ENCODE data around the gene MAG. TPM values are rescaled to one million over a fixed set of nuclear protein-coding genes. Genes with fewer than 3 reads are reported as not detected.

The MAG gene
- total and polyA plus RNA-seq, 3 donors from 2014 or later, result 5.4 to 18.4 (median 10.8) TPM

- Histone ChIP-seq H3K27me3 (no peaks in the 10 kb centered on the region), H3K27ac (peak within 1 kb of the TSS; percentile 84 to 98), H3K4me1 (peaks cover 32% of the 10 kb centered on the region), H3K4me3 (peak within 1 kb of the TSS; percentile 82), H3K36me3 (ENCODE audit: low read depth, missing control alignments) (no peaks in the 10 kb centered on the region), H3K9me3 (no peaks in the 10 kb centered on the region)
- intact Hi-C loops (cut with DNase I; ENCODE audit: low total_unique reads), result no loop called here
- TF ChIP-seq POLR2A (IDR thresholded peaks at IDR 0.05), result no peak
- TF ChIP-seq, protein P1, sequence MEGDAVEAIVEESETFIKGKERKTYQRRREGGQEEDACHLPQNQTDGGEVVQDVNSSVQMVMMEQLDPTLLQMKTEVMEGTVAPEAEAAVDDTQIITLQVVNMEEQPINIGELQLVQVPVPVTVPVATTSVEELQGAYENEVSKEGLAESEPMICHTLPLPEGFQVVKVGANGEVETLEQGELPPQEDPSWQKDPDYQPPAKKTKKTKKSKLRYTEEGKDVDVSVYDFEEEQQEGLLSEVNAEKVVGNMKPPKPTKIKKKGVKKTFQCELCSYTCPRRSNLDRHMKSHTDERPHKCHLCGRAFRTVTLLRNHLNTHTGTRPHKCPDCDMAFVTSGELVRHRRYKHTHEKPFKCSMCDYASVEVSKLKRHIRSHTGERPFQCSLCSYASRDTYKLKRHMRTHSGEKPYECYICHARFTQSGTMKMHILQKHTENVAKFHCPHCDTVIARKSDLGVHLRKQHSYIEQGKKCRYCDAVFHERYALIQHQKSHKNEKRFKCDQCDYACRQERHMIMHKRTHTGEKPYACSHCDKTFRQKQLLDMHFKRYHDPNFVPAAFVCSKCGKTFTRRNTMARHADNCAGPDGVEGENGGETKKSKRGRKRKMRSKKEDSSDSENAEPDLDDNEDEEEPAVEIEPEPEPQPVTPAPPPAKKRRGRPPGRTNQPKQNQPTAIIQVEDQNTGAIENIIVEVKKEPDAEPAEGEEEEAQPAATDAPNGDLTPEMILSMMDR (IDR thresholded peaks at IDR 0.05), result no peak
- peak; percentile 84 for DNase-seq
- WGBS, 2 donors, result 0 to 1% methylated on average over 25 to 78 of the region's 126 CpGs
Measured at GRCh38 chr19:35268536-35269437, 23.2 kb upstream of the MAG start, which contains the start of gene USF2. Gene USF2 (plus strand): TSS chr19:35268962. CDS start chr19:35269102, 140 bp downstream.

- 0 to 3% methylated on average over 4 to 51 of the region's 66 CpGs for WGBS, 2 donors
- TF ChIP-seq POLR2A (IDR thresholded peaks at IDR 0.05), result no peak
- TF ChIP-seq, protein P1 (IDR thresholded peaks at IDR 0.05), result peak; percentile 43 to 78 (median 72)
- intact Hi-C loops (cut with DNase I; ENCODE audit: low total_unique reads), result no loop called here
- DNase-seq, result peak; percentile 89
- Histone ChIP-seq H3K4me1 (peaks cover 32% of the 10 kb centered on the region), H3K27me3 (no peaks in the 10 kb centered on the region), H3K4me3 (peak overlapping the region; percentile 62 to 82), H3K36me3 (ENCODE audit: low read depth, missing control alignments) (no peaks in the 10 kb centered on the region), H3K27ac (peak overlapping the region; percentile 84 to 98), H3K9me3 (no peaks in the 10 kb centered on the region)
Measured at GRCh38 chr19:35269438-35270117, 22.4 kb upstream of the MAG start.

- H3K4me1 ChIP-seq, result peaks cover 24% of the 10 kb centered on the region
- TF ChIP-seq, protein P1 (IDR thresholded peaks at IDR 0.05), result no peak
- TF ChIP-seq POLR2A (IDR thresholded peaks at IDR 0.05), result no peak
- peak overlapping the region in 1 of 2 donors; percentile 98 for H3K27ac ChIP-seq
- H3K4me3 ChIP-seq, result no peak overlapping the region
- intact Hi-C loops (cut with DNase I; ENCODE audit: low total_unique reads), result no loop called here
- no peaks in the 10 kb centered on the region for H3K27me3 ChIP-seq
- H3K36me3 ChIP-seq (ENCODE audit: low read depth, missing control alignments), result no peaks in the 10 kb centered on the region
- no peaks in the 10 kb centered on the region for H3K9me3 ChIP-seq
- DNase-seq, result no peak
- WGBS, 2 donors, result 60 to 76% methylated on average over 16 of the region's 16 CpGs
Measured at GRCh38 chr19:35270381-35270811, 21.6 kb upstream of the MAG start.

GRCh38 chr19:35271546-35271945 lies 20.4 kb upstream of the MAG start:
- Histone ChIP-seq H3K9me3 (no peaks in the 10 kb centered on the region), H3K4me1 (peaks cover 12% of the 10 kb centered on the region), H3K36me3 (ENCODE audit: low read depth, missing control alignments) (no peaks in the 10 kb centered on the region), H3K27me3 (no peaks in the 10 kb centered on the region), H3K4me3 (no peak overlapping the region), H3K27ac (no peak overlapping the region)
- TF ChIP-seq, protein P1 (IDR thresholded peaks at IDR 0.05), result no peak
- no peak for TF ChIP-seq POLR2A (IDR thresholded peaks at IDR 0.05)
- intact Hi-C loops (cut with DNase I; ENCODE audit: low total_unique reads), result no loop called here
- no peak for DNase-seq
- 77 to 93% methylated on average over 4 to 7 of the region's 7 CpGs for WGBS, 2 donors
